Glutamatergic neuron (in vitro differentiated cells): ENCODE data around the gene ACSS1. TPM values are rescaled to one million over a fixed set of nuclear protein-coding genes. Genes with fewer than 3 reads are reported as not detected.

Experiments
- DNase-seq: peaks from one replicate; pipeline ENCODE4 v3.0.0; 2022
- H3K27ac Mint-ChIP-seq: one replicate; pipeline ENCODE4 v1.8.0; 2020; ENCODE audit warnings: mild to moderate bottlenecking, mixed read lengths, inconsistent platforms; ENCODE audit not compliant: unreplicated experiment
- H3K27me3 Mint-ChIP-seq: one replicate; pipeline ENCODE4 v1.8.0; 2020; ENCODE audit warnings: mild to moderate bottlenecking, moderate library complexity, mixed read lengths, inconsistent platforms; ENCODE audit not compliant: unreplicated experiment
- H3K36me3 Mint-ChIP-seq: one replicate; pipeline ENCODE4 v1.8.0; 2020; ENCODE audit warnings: mild to moderate bottlenecking, mixed read lengths, inconsistent platforms; ENCODE audit not compliant: unreplicated experiment
- H3K4me1 Mint-ChIP-seq: one replicate; pipeline ENCODE4 v1.8.0; 2020; ENCODE audit warnings: mild to moderate bottlenecking, low read depth, mixed read lengths, inconsistent platforms; ENCODE audit not compliant: unreplicated experiment
- H3K4me3 Mint-ChIP-seq: one replicate; pipeline ENCODE4 v1.8.0; 2020; ENCODE audit warnings: mild to moderate bottlenecking, mixed read lengths, inconsistent platforms; ENCODE audit not compliant: unreplicated experiment
- H3K9me3 Mint-ChIP-seq: one replicate; pipeline ENCODE4 v1.8.0; 2020; ENCODE audit warnings: mild to moderate bottlenecking, moderate library complexity, mixed read lengths, inconsistent platforms; ENCODE audit not compliant: unreplicated experiment
- CTCF ChIP-seq: fragments of 200-600 bp; sonication (generic); IDR thresholded peaks from one replicate; pipeline ENCODE4 v1.5.0; 2021; ENCODE audit not compliant: partially characterized antibody, unreplicated experiment
- total RNA-seq: library from RNA; stranded (reverse); fragmentation: NEBNext Ultra II Directional; extraction: Animal tissue kit (Norgen Biotek cat#: 25700); gene quantifications from one replicate; pipeline ENCODE4 v1.2.1, GENCODE V29; 2021; ENCODE audit not compliant: unreplicated experiment

Gene ACSS1
- total RNA-seq, 1 donor from 2014 or later = not detected

- Mint-ChIP-seq H3K9me3 (peaks cover 7% of the 10 kb centered on the region), H3K27ac (peak within 1 kb of the TSS; percentile 83), H3K27me3 (peaks cover 6% of the 10 kb centered on the region), H3K36me3 (no peaks in the 10 kb centered on the region), H3K4me3 (peak within 1 kb of the TSS; percentile 92), H3K4me1 (peaks cover 35% of the 10 kb centered on the region)
- DNase-seq = peak; percentile 98
- no peak for TF ChIP-seq CTCF
Observed at GRCh38 chr20:24992487-24993205, 65.3 kb downstream of the ACSS1 start, which contains the start of gene APMAP. TSS of gene APMAP (minus strand) at chr20:24992751. CDS start at chr20:24992688, 63 bp downstream.

GRCh38 chr20:24991897-24992486 lies 65.9 kb downstream of the ACSS1 start:
- H3K4me3 Mint-ChIP-seq = peak overlapping the region; percentile 92
- no peaks in the 10 kb centered on the region for H3K36me3 Mint-ChIP-seq
- peak; percentile 49 for DNase-seq
- H3K27ac Mint-ChIP-seq = peak overlapping the region; percentile 83
- peaks cover 6% of the 10 kb centered on the region for H3K27me3 Mint-ChIP-seq
- peaks cover 7% of the 10 kb centered on the region for H3K9me3 Mint-ChIP-seq
- no peak for TF ChIP-seq CTCF
- peaks cover 36% of the 10 kb centered on the region for H3K4me1 Mint-ChIP-seq

- H3K36me3 Mint-ChIP-seq = no peaks in the 10 kb centered on the region
- peaks cover 7% of the 10 kb centered on the region for H3K9me3 Mint-ChIP-seq
- peak overlapping the region; percentile 20 for H3K27ac Mint-ChIP-seq
- peak; percentile 34 for DNase-seq
- H3K27me3 Mint-ChIP-seq = peaks cover 3% of the 10 kb centered on the region
- no peak for TF ChIP-seq CTCF
- peaks cover 41% of the 10 kb centered on the region for H3K4me1 Mint-ChIP-seq
- H3K4me3 Mint-ChIP-seq = peak overlapping the region; percentile 92
Observed at GRCh38 chr20:24990810-24991252, 67.1 kb downstream of the ACSS1 start.

GRCh38 chr20:24989162-24989561 lies 68.8 kb downstream of the ACSS1 start:
- no peak overlapping the region for H3K27ac Mint-ChIP-seq
- no peaks in the 10 kb centered on the region for H3K36me3 Mint-ChIP-seq
- H3K27me3 Mint-ChIP-seq = peaks cover 3% of the 10 kb centered on the region
- DNase-seq = no peak
- peak overlapping the region; percentile 92 for H3K4me3 Mint-ChIP-seq
- H3K4me1 Mint-ChIP-seq = peaks cover 42% of the 10 kb centered on the region
- no peak for TF ChIP-seq CTCF
- peaks cover 7% of the 10 kb centered on the region for H3K9me3 Mint-ChIP-seq
